Activated naive CD4-positive, alpha-beta T cell treated with anti-CD3 and anti-CD28 coated beads for 36 hours (primary cell): ENCODE results near the gene SCN2B. TPM values are rescaled to one million over a fixed set of nuclear protein-coding genes. Genes with fewer than 3 reads are reported as not detected.

ENCODE experiments used
- CTCF ChIA-PET: fragments of 350-600 bp; sonication (Branson Sonifier 250); formaldehyde crosslinking; loops from one replicate; lab custom pipeline; 2021; ENCODE audit warnings: antibody characterized with exemption; lab: Charles Lee
- DNase-seq: peaks from one replicate; pipeline ENCODE4 v3.0.0-alpha.2; 2020
- H3K27ac Mint-ChIP-seq: one replicate; pipeline ENCODE4 v1.8.0; 2021; ENCODE audit warnings: mild to moderate bottlenecking, mixed read lengths
- H3K27me3 Mint-ChIP-seq: one replicate; pipeline ENCODE4 v1.8.0; 2021; ENCODE audit warnings: low read depth, mixed read lengths
- H3K36me3 Mint-ChIP-seq: one replicate; pipeline ENCODE4 v1.8.0; 2021; ENCODE audit warnings: low read depth, mixed read lengths
- H3K4me1 Mint-ChIP-seq: one replicate; pipeline ENCODE4 v1.8.0; 2021; ENCODE audit warnings: low read depth, mixed read lengths
- H3K4me3 Mint-ChIP-seq: one replicate; pipeline ENCODE4 v1.8.0; 2021; ENCODE audit warnings: mild to moderate bottlenecking, moderate library complexity, mixed read lengths
- H3K9me3 Mint-ChIP-seq: one replicate; pipeline ENCODE4 v1.8.0; 2021; ENCODE audit warnings: mixed read lengths
- intact Hi-C: fragments of 100-400 bp; cut with micrococcal nuclease; formaldehyde crosslinking; loops from one replicate; pipeline ENCODE4 v1.15.1; 2023
- total RNA-seq, 2 experiments: library from RNA; stranded (reverse); gene quantifications; one replicate each; pipeline ENCODE4 v1.2.3, GENCODE V29; 2021

SCN2B gene
- total RNA-seq, 2 experiments from 2014 or later: not detected

GRCh38 chr11:118124929-118125535 lies 51.4 kb downstream of the SCN2B start:
- DNase-seq: no peak
- H3K4me1 Mint-ChIP-seq: no peaks in the 10 kb centered on the region
- no peak overlapping the region for H3K4me3 Mint-ChIP-seq
- H3K27me3 Mint-ChIP-seq: peaks cover 6% of the 10 kb centered on the region
- H3K27ac Mint-ChIP-seq: no peak overlapping the region
- CTCF ChIA-PET: interaction anchor here (1.0 to 1.5 kb wide), 3 partner anchors 20 to 171 kb away, joined by 3 read pairs; no protein-coding TSS in a partner anchor
- intact Hi-C loops: no loop called here
- no peaks in the 10 kb centered on the region for H3K9me3 Mint-ChIP-seq
- no peaks in the 10 kb centered on the region for H3K36me3 Mint-ChIP-seq

GRCh38 chr11:118120793-118121192 lies 55.6 kb downstream of the SCN2B start:
- intact Hi-C loops: no loop called here

GRCh38 chr11:118117790-118118601 lies 58.4 kb downstream of the SCN2B start:
- no peak for DNase-seq
- intact Hi-C loops: no loop called here
- peaks cover 6% of the 10 kb centered on the region for H3K27me3 Mint-ChIP-seq
- no peak overlapping the region for H3K27ac Mint-ChIP-seq
- no peaks in the 10 kb centered on the region for H3K36me3 Mint-ChIP-seq
- CTCF ChIA-PET: no interaction called here
- no peaks in the 10 kb centered on the region for H3K9me3 Mint-ChIP-seq
- no peaks in the 10 kb centered on the region for H3K4me1 Mint-ChIP-seq
- H3K4me3 Mint-ChIP-seq: no peak overlapping the region

More at GRCh38 chr11:118120793-118121192, 55.6 kb downstream of the SCN2B start:
- DNase-seq: no peak
- CTCF ChIA-PET: interaction anchor here (0.9 kb wide), 1 partner anchor 51 kb away, joined by 3 read pairs; no protein-coding TSS in a partner anchor
- H3K4me1 Mint-ChIP-seq: no peaks in the 10 kb centered on the region
- H3K9me3 Mint-ChIP-seq: no peaks in the 10 kb centered on the region
- no peak overlapping the region for H3K4me3 Mint-ChIP-seq
- no peaks in the 10 kb centered on the region for H3K36me3 Mint-ChIP-seq
- no peak overlapping the region for H3K27ac Mint-ChIP-seq
- peaks cover 4% of the 10 kb centered on the region for H3K27me3 Mint-ChIP-seq

GRCh38 chr11:118115048-118115447 lies 61.4 kb downstream of the SCN2B start:
- intact Hi-C loops: no loop called here
- Mint-ChIP-seq H3K4me3 (no peak overlapping the region), H3K27ac (no peak overlapping the region), H3K9me3 (no peaks in the 10 kb centered on the region), H3K4me1 (no peaks in the 10 kb centered on the region), H3K36me3 (no peaks in the 10 kb centered on the region), H3K27me3 (peaks cover 3% of the 10 kb centered on the region)
- CTCF ChIA-PET: no interaction called here
- no peak for DNase-seq

GRCh38 chr11:118114266-118114665 lies 62.2 kb downstream of the SCN2B start:
- DNase-seq: no peak
- CTCF ChIA-PET: interaction anchor here (0.8 to 2.0 kb wide), 3 partner anchors 56 to 307 kb away, joined by 3 to 8 read pairs (median 3); no protein-coding TSS in a partner anchor
- Mint-ChIP-seq H3K27ac (no peak overlapping the region), H3K27me3 (peaks cover 3% of the 10 kb centered on the region), H3K9me3 (no peaks in the 10 kb centered on the region), H3K4me3 (no peak overlapping the region), H3K4me1 (no peaks in the 10 kb centered on the region), H3K36me3 (no peaks in the 10 kb centered on the region)
- intact Hi-C loops: no loop called here

GRCh38 chr11:118112711-118113430 lies 63.6 kb downstream of the SCN2B start:
- Mint-ChIP-seq H3K9me3 (no peaks in the 10 kb centered on the region), H3K27me3 (peaks cover 3% of the 10 kb centered on the region), H3K4me1 (no peaks in the 10 kb centered on the region), H3K27ac (no peak overlapping the region), H3K36me3 (no peaks in the 10 kb centered on the region), H3K4me3 (no peak overlapping the region)
- intact Hi-C loops: no loop called here
- DNase-seq: no peak
- CTCF ChIA-PET: interaction anchor here (0.7 to 2.0 kb wide), 3 partner anchors 58 to 337 kb away, joined by 3 to 8 read pairs (median 3); no protein-coding TSS in a partner anchor

Other genes starting within 250 kb of the SCN2B start
- gene TMPRSS13, start 247.2 kb downstream of the SCN2B start, total RNA-seq: under 1 TPM; 0.15 to 0.21 TPM
- 10 to 100 TPM; 11.3 to 16.1 TPM for gene IL10RA, start 190.2 kb downstream of the SCN2B start, total RNA-seq
- not detected for gene TMPRSS4, start 99.6 kb downstream of the SCN2B start, total RNA-seq
- not detected for gene SMIM35, start 89.7 kb downstream of the SCN2B start, total RNA-seq
- under 1 TPM; 0.07 to 0.12 TPM for gene SCN4B, start 23.8 kb downstream of the SCN2B start, total RNA-seq
- gene JAML, start 48.4 kb upstream of the SCN2B start, total RNA-seq: 10 to 100 TPM; 67.5 to 71.4 TPM
- 10 to 100 TPM; 29.3 to 30.5 TPM for gene MPZL3, start 75.7 kb upstream of the SCN2B start, total RNA-seq
- 10 to 100 TPM; 25.3 to 28.4 TPM for gene MPZL2, start 87.7 kb upstream of the SCN2B start, total RNA-seq
- gene CD3E, start 128.1 kb upstream of the SCN2B start, total RNA-seq: 100 to 1,000 TPM; 377 to 415 TPM
- 100 to 1,000 TPM; 259 to 285 TPM for gene CD3D, start 166.1 kb upstream of the SCN2B start, total RNA-seq
- 100 to 1,000 TPM; 103 to 106 TPM for gene CD3G, start 167.7 kb upstream of the SCN2B start, total RNA-seq
- 10 to 100 TPM; 35.3 to 35.7 TPM for gene UBE4A, start 183.0 kb upstream of the SCN2B start, total RNA-seq
- 100 to 1,000 TPM; 279 to 284 TPM for gene ATP5MG, start 225.0 kb upstream of the SCN2B start, total RNA-seq